Omental fat pad (tissue), 4 donors: ENCODE results near the gene SMPX. TPM values are rescaled to one million over a fixed set of nuclear protein-coding genes. Genes with fewer than 3 reads are reported as not detected.
A peak's percentile ranks its signal among the peaks of the same experiment; 100 is the strongest.

ENCODE experiments used
- ATAC-seq: fragments of 150-250 bp; one replicate; pipeline ENCODE4 v1.9.1; 2016; ENCODE audit warnings: mild to moderate bottlenecking, moderate library complexity; ENCODE audit not compliant: low FRiP score
- DNase-seq: peaks from one replicate; pipeline ENCODE4 v3.0.0-alpha.2; 2019; ENCODE audit warnings: low spot score
- CTCF ChIP-seq, 3 donors: fragments of 450-650 bp; IDR thresholded peaks; one replicate each; pipeline ENCODE4 v1.5.1; 2016 to 2017; ENCODE audit warnings: antibody characterized with exemption in 3 of 3, mild to moderate bottlenecking in 3 of 3, moderate library complexity in 2 of 3
- total RNA-seq, 4 donors: library from RNA; depleted of rRNA; stranded (reverse); fragments of >200 nt; gene quantifications; one replicate each; pipeline ENCODE4 v1.1.0, GENCODE V29; 2016

SMPX gene
- total RNA-seq, 4 donors from 2014 or later, result not detected

- DNase-seq, result no peak
- no peak for ATAC-seq
- TF ChIP-seq CTCF (IDR thresholded peaks at IDR 0.05), result no peak
These were observed 29.5 kb downstream of the SMPX start for GRCh38 chrX:21728276-21728968.

- ATAC-seq, result peak; percentile 58
- no peak for TF ChIP-seq CTCF (IDR thresholded peaks at IDR 0.05)
These were observed 32.0 kb downstream of the SMPX start for GRCh38 chrX:21725916-21726315.

GRCh38 chrX:21725496-21725895, 32.4 kb downstream of the SMPX start:
- peak; percentile 72 for ATAC-seq

More at GRCh38 chrX:21725916-21726315, 32.0 kb downstream of the SMPX start:
- DNase-seq, result no peak

GRCh38 chrX:21723814-21724213, 34.1 kb downstream of the SMPX start:
- no peak for TF ChIP-seq CTCF (IDR thresholded peaks at IDR 0.05)
- ATAC-seq (no peak), DNase-seq (no peak)

More at GRCh38 chrX:21725496-21725895, 32.4 kb downstream of the SMPX start:
- TF ChIP-seq CTCF (IDR thresholded peaks at IDR 0.05), result no peak
- DNase-seq, result no peak

- no peak for ATAC-seq
- DNase-seq, result no peak
- no peak for TF ChIP-seq CTCF (IDR thresholded peaks at IDR 0.05)
These were observed 34.8 kb downstream of the SMPX start for GRCh38 chrX:21723084-21723483.

GRCh38 chrX:21721195-21721594, 36.7 kb downstream of the SMPX start:
- TF ChIP-seq CTCF (IDR thresholded peaks at IDR 0.05), result no peak
- DNase-seq (no peak), ATAC-seq (no peak)

- no peak for TF ChIP-seq CTCF (IDR thresholded peaks at IDR 0.05)
- ATAC-seq, result no peak
- no peak for DNase-seq
These were observed 39.3 kb downstream of the SMPX start for GRCh38 chrX:21718575-21718974.
